MM.1S (cell line): ENCODE measurements around the gene CDK5RAP2.
A peak's percentile ranks its signal among the peaks of the same experiment; 100 is the strongest.

Experiments
- DNase-seq: peaks from one replicate; pipeline ENCODE4 v3.0.0-alpha.2; 2015
- H2AFZ ChIP-seq: fragments of 300-600 bp; sonication (generic); 2 replicates; pipeline ENCODE4 v1.6.0; 2016; ENCODE audit warnings: antibody characterized with exemption, low read length
- H3F3A ChIP-seq: fragments of 300-600 bp; sonication (generic); 2 replicates; pipeline ENCODE4 v1.6.1; 2016; ENCODE audit warnings: mild to moderate bottlenecking, antibody characterized with exemption, low read length, moderate library complexity, mixed read lengths; ENCODE audit not compliant: insufficient read depth
- H3K27ac ChIP-seq: fragments of 300-600 bp; sonication (generic); 2 replicates; pipeline ENCODE4 v1.5.1; 2016; ENCODE audit warnings: mild to moderate bottlenecking, low read length
- H3K27me3 ChIP-seq: fragments of 300-600 bp; sonication (generic); replicated peaks from 2 replicates; pipeline ENCODE4 v1.6.0; 2016; ENCODE audit warnings: low read length; ENCODE audit not compliant: insufficient read depth
- H3K36me3 ChIP-seq: fragments of 300-600 bp; sonication (generic); replicated peaks from 2 replicates; pipeline ENCODE4 v1.6.1; 2016; ENCODE audit warnings: mild to moderate bottlenecking, low read length, mixed read lengths; ENCODE audit not compliant: insufficient read depth
- H3K4me1 ChIP-seq: fragments of 300-600 bp; sonication (generic); 2 replicates; pipeline ENCODE4 v1.6.1; 2016; ENCODE audit warnings: low read length, mixed read lengths
- H3K4me2 ChIP-seq: fragments of 300-600 bp; sonication (generic); 2 replicates; pipeline ENCODE4 v1.6.0; 2016; ENCODE audit warnings: low read depth, low read length
- H3K4me3 ChIP-seq: fragments of 300-600 bp; sonication (generic); 2 replicates; pipeline ENCODE4 v1.5.1; 2016; ENCODE audit warnings: low read length, mixed read lengths
- H3K79me2 ChIP-seq: fragments of 300-600 bp; sonication (generic); 2 replicates; pipeline ENCODE4 v1.6.1; 2016; ENCODE audit warnings: mixed run types, low read length, mixed read lengths
- H3K9ac ChIP-seq: fragments of 300-600 bp; sonication (generic); 2 replicates; pipeline ENCODE4 v1.6.1; 2016; ENCODE audit warnings: low read length, mixed read lengths
- H3K9me2 ChIP-seq: fragments of 300-600 bp; sonication (generic); replicated peaks from 2 replicates; pipeline ENCODE4 v1.6.1; 2016; ENCODE audit warnings: mild to moderate bottlenecking, low read length, mixed read lengths; ENCODE audit not compliant: insufficient read depth
- H3K9me3 ChIP-seq: fragments of 300-600 bp; sonication (generic); replicated peaks from 2 replicates; pipeline ENCODE4 v1.6.1; 2016; ENCODE audit warnings: mild to moderate bottlenecking, low read length, mixed read lengths; ENCODE audit not compliant: insufficient read depth
- H4K20me1 ChIP-seq: fragments of 300-600 bp; sonication (generic); 2 replicates; pipeline ENCODE4 v1.6.1; 2016; ENCODE audit warnings: mild to moderate bottlenecking, low read length, moderate library complexity, mixed read lengths; ENCODE audit not compliant: insufficient read depth
- CTCF ChIP-seq: fragments of 300-600 bp; sonication (generic); IDR thresholded peaks from 2 replicates; pipeline ENCODE4 v1.5.1; 2016; ENCODE audit warnings: antibody characterized with exemption, low read length, mixed read lengths
- EZH2 ChIP-seq: fragments of 300-600 bp; sonication (generic); optimal IDR thresholded peaks from 2 replicates; pipeline ENCODE3; 2017; ENCODE audit warnings: low read depth, mild to moderate bottlenecking, antibody characterized with exemption, low read length, mixed read lengths
- EZH2phosphoT487 ChIP-seq: fragments of 300-600 bp; sonication (generic); IDR thresholded peaks from 2 replicates; pipeline ENCODE4 v1.6.1; 2018; ENCODE audit warnings: antibody characterized with exemption, low read length

The CDK5RAP2 gene

GRCh38 chr9:120569556-120569955 is 10.4 kb downstream of the CDK5RAP2 start:
- no peaks in the 10 kb centered on the region for H3K9me3 ChIP-seq
- H3K4me2 ChIP-seq: no peak overlapping the region
- peak overlapping the region; percentile 95; the same call in 1 of the 2 replicates for H3K27ac ChIP-seq
- no peaks in the 10 kb centered on the region for H3K9me2 ChIP-seq
- no peak overlapping the region for H3K4me3 ChIP-seq
- H3F3A ChIP-seq: peaks cover 22% of the 10 kb centered on the region
- no peak overlapping the region for H2AFZ ChIP-seq
- DNase-seq: no peak
- TF ChIP-seq EZH2phosphoT487: no peak
- peak; percentile 15; the same call in 1 of the 2 replicates for TF ChIP-seq CTCF
- no peak for TF ChIP-seq EZH2
- no peaks in the 10 kb centered on the region for H3K27me3 ChIP-seq
- H4K20me1 ChIP-seq: no peaks in the 10 kb centered on the region
- peaks cover 75% of the 10 kb centered on the region for H3K79me2 ChIP-seq
- H3K4me1 ChIP-seq: peaks cover 48% of the 10 kb centered on the region
- no peaks in the 10 kb centered on the region; the same call in 1 of the 2 replicates for H3K36me3 ChIP-seq
- H3K9ac ChIP-seq: no peak overlapping the region

GRCh38 chr9:120568816-120569215 is 11.2 kb downstream of the CDK5RAP2 start:
- Histone ChIP-seq H2AFZ (no peak overlapping the region), H3K27me3 (no peaks in the 10 kb centered on the region), H3K4me3 (0 out of 2 replicates have a peak overlapping the region, but pooled peaks have one; percentile 4), H3K4me2 (peak overlapping the region; percentile 57; the same call in 1 of the 2 replicates), H4K20me1 (no peaks in the 10 kb centered on the region), H3K9ac (peak overlapping the region; percentile 68), H3K27ac (peak overlapping the region; percentile 95), H3K79me2 (peaks cover 75% of the 10 kb centered on the region), H3K9me2 (no peaks in the 10 kb centered on the region), H3K4me1 (peaks cover 48% of the 10 kb centered on the region), H3K9me3 (no peaks in the 10 kb centered on the region), H3K36me3 (no peaks in the 10 kb centered on the region; the same call in 1 of the 2 replicates), H3F3A (peaks cover 22% of the 10 kb centered on the region)
- DNase-seq: no peak
- TF ChIP-seq EZH2 (no peak), CTCF (no peak), EZH2phosphoT487 (no peak)

- no peaks in the 10 kb centered on the region for H3K9me3 ChIP-seq
- TF ChIP-seq EZH2 (no peak), EZH2phosphoT487 (no peak), CTCF (no peak)
- no peaks in the 10 kb centered on the region for H4K20me1 ChIP-seq
- H3K27me3 ChIP-seq: no peaks in the 10 kb centered on the region
- peak; percentile 86 for DNase-seq
- H3K4me2 ChIP-seq: peak overlapping the region; percentile 57
- peaks cover 48% of the 10 kb centered on the region for H3K4me1 ChIP-seq
- H3K9ac ChIP-seq: peak overlapping the region; percentile 68
- peak overlapping the region; percentile 95 for H3K27ac ChIP-seq
- H3K9me2 ChIP-seq: no peaks in the 10 kb centered on the region
- peaks cover 3% of the 10 kb centered on the region; the same call in 1 of the 2 replicates for H3K36me3 ChIP-seq
- H2AFZ ChIP-seq: no peak overlapping the region
- H3F3A ChIP-seq: peaks cover 22% of the 10 kb centered on the region
- H3K4me3 ChIP-seq: 0 out of 2 replicates have a peak overlapping the region, but pooled peaks have one; percentile 4
- peaks cover 75% of the 10 kb centered on the region for H3K79me2 ChIP-seq
These were observed 12.1 kb downstream of the CDK5RAP2 start for GRCh38 chr9:120567874-120568273.
